Measurements from ENCODE around the gene TSPAN12. TPM values are rescaled to one million over a fixed set of nuclear protein-coding genes. Genes with fewer than 3 reads are reported as not detected.

Gene TSPAN12
- total RNA-seq, 1 donor from 2014 or later: 13.0 TPM

DNA sequence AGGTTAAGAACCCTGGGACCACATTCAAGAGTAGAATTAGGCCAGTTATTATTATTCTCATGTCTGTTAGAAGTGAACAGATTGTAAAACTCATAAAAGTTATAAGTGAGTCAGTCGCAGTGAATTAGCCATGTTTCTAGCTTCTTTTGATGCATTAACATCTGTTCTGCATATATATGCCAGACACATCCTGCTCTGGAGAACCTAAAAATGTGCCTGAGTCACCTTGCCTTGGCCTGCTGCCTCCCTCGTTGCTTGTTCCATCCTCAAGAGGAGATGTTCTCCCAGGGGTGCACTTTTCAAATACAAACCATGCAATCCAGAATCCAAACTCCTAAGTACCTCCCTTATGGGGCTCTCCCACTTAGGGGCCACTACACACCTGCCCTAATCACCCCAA, 14.8 kb downstream of the TSPAN12 start:
- Mint-ChIP-seq H3K4me1 (ENCODE audit: low read depth, unreplicated experiment) (no peaks in the 10 kb centered on the region), H3K36me3 (ENCODE audit: low read depth, unreplicated experiment) (peaks cover 11% of the 10 kb centered on the region), H3K27me3 (ENCODE audit: low read depth, unreplicated experiment) (no peaks in the 10 kb centered on the region), H3K4me3 (ENCODE audit: unreplicated experiment) (no peak overlapping the region), H3K9me3 (ENCODE audit: unreplicated experiment) (peaks cover 5% of the 10 kb centered on the region), H3K27ac (ENCODE audit: unreplicated experiment) (no peak overlapping the region)
- Histone ChIP-seq H3K79me2 (ENCODE audit: insufficient read depth, low read length) (no peaks in the 10 kb centered on the region), H3K4me3 (ENCODE audit: insufficient read depth, low read depth, low read length) (no peak overlapping the region), H4K20me1 (ENCODE audit: insufficient read depth, low read length) (no peaks in the 10 kb centered on the region), H3K27me3 (ENCODE audit: insufficient read depth, low read length) (no peaks in the 10 kb centered on the region), H3K36me3 (ENCODE audit: insufficient read depth, low read length) (no peaks in the 10 kb centered on the region), H3K27ac (ENCODE audit: low read depth, low read length) (no peak overlapping the region), H3K4me2 (ENCODE audit: low read length) (no peak overlapping the region), H3K4me1 (ENCODE audit: insufficient read depth, low read length) (no peaks in the 10 kb centered on the region), H3K9me3 (ENCODE audit: insufficient read depth, low read depth, low read length) (no peaks in the 10 kb centered on the region), H3K9ac (ENCODE audit: low read length) (no peak overlapping the region), H2AFZ (ENCODE audit: low read depth, low read length) (no peak overlapping the region)
- DNase-seq (ENCODE audit: low read depth) (no peak), FAIRE-seq (no peak)
- TF ChIP-seq, protein P1, sequence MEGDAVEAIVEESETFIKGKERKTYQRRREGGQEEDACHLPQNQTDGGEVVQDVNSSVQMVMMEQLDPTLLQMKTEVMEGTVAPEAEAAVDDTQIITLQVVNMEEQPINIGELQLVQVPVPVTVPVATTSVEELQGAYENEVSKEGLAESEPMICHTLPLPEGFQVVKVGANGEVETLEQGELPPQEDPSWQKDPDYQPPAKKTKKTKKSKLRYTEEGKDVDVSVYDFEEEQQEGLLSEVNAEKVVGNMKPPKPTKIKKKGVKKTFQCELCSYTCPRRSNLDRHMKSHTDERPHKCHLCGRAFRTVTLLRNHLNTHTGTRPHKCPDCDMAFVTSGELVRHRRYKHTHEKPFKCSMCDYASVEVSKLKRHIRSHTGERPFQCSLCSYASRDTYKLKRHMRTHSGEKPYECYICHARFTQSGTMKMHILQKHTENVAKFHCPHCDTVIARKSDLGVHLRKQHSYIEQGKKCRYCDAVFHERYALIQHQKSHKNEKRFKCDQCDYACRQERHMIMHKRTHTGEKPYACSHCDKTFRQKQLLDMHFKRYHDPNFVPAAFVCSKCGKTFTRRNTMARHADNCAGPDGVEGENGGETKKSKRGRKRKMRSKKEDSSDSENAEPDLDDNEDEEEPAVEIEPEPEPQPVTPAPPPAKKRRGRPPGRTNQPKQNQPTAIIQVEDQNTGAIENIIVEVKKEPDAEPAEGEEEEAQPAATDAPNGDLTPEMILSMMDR (IDR thresholded peaks at IDR 0.05; ENCODE audit: insufficient read depth, low read depth, low read length): no peak
- no peak for TF ChIP-seq EZH2 (IDR thresholded peaks at IDR 0.05; ENCODE audit: insufficient read depth, low read length)

DNA sequence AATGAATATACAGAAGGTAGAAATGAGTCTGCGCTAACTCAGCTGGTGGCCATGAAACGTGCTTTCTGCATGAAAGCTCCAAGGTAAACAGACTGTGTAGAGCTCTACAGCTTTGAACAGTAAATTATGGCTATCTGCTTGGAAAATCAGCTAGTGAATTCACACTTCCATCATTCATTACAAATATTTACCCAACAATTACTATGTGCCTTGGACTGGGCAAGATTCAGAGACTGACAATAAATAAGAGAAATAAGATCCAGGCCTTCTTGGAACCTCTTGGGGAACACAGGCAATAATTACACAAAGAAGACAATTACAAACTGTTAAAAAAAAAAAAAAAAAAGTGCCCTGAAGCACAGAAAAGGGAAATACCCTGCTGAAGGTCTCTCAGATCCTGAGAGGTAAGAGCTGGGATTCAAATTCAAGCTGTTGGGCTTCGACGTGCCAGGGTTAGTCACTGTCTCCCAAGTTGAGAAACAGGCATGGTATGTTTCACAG, 15.8 kb downstream of the TSPAN12 start:
- Histone ChIP-seq H3K4me3 (ENCODE audit: insufficient read depth, low read depth, low read length) (no peak overlapping the region), H4K20me1 (ENCODE audit: insufficient read depth, low read length) (no peaks in the 10 kb centered on the region), H3K27me3 (ENCODE audit: insufficient read depth, low read length) (no peaks in the 10 kb centered on the region), H3K4me1 (ENCODE audit: insufficient read depth, low read length) (no peaks in the 10 kb centered on the region), H3K9ac (ENCODE audit: low read length) (no peak overlapping the region), H3K36me3 (ENCODE audit: insufficient read depth, low read length) (no peaks in the 10 kb centered on the region), H2AFZ (ENCODE audit: low read depth, low read length) (no peak overlapping the region), H3K79me2 (ENCODE audit: insufficient read depth, low read length) (no peaks in the 10 kb centered on the region), H3K9me3 (ENCODE audit: insufficient read depth, low read depth, low read length) (no peaks in the 10 kb centered on the region), H3K27ac (ENCODE audit: low read depth, low read length) (no peak overlapping the region), H3K4me2 (ENCODE audit: low read length) (no peak overlapping the region)
- DNase-seq (ENCODE audit: low read depth): no peak
- TF ChIP-seq, protein P1 (IDR thresholded peaks at IDR 0.05; ENCODE audit: insufficient read depth, low read depth, low read length): no peak
- TF ChIP-seq EZH2 (IDR thresholded peaks at IDR 0.05; ENCODE audit: insufficient read depth, low read length): no peak
- H3K4me3 Mint-ChIP-seq (ENCODE audit: unreplicated experiment): no peak overlapping the region
- H3K27ac Mint-ChIP-seq (ENCODE audit: unreplicated experiment): no peak overlapping the region
- FAIRE-seq: no peak
- peaks cover 5% of the 10 kb centered on the region for H3K9me3 Mint-ChIP-seq (ENCODE audit: unreplicated experiment)
- H3K36me3 Mint-ChIP-seq (ENCODE audit: low read depth, unreplicated experiment): peaks cover 11% of the 10 kb centered on the region
- no peaks in the 10 kb centered on the region for H3K4me1 Mint-ChIP-seq (ENCODE audit: low read depth, unreplicated experiment)
- H3K27me3 Mint-ChIP-seq (ENCODE audit: low read depth, unreplicated experiment): no peaks in the 10 kb centered on the region

DNA sequence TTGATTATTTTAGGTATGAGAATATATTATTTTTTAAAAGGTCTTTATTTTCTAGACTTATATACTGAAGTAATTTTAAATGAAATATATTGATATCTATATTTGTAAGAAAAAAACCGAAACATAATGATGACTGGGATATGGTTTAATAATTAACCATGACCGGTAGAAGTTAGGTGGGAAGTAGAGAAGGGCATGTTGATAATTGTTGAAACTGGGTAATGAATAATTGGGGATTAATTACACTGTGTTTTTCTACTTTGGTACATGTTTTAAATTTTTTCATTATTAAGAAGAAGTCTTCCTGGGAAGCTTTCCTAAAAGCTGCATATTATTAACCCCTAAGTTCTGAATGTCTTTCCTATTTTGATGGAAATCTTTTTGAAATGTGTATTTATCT, 16.3 kb downstream of the TSPAN12 start:
- Histone ChIP-seq H3K9me3 (ENCODE audit: insufficient read depth, low read depth, low read length) (no peaks in the 10 kb centered on the region), H2AFZ (ENCODE audit: low read depth, low read length) (no peak overlapping the region), H3K4me1 (ENCODE audit: insufficient read depth, low read length) (no peaks in the 10 kb centered on the region), H4K20me1 (ENCODE audit: insufficient read depth, low read length) (no peaks in the 10 kb centered on the region), H3K9ac (ENCODE audit: low read length) (no peak overlapping the region), H3K27me3 (ENCODE audit: insufficient read depth, low read length) (no peaks in the 10 kb centered on the region), H3K27ac (ENCODE audit: low read depth, low read length) (no peak overlapping the region), H3K36me3 (ENCODE audit: insufficient read depth, low read length) (no peaks in the 10 kb centered on the region), H3K4me2 (ENCODE audit: low read length) (no peak overlapping the region), H3K79me2 (ENCODE audit: insufficient read depth, low read length) (no peaks in the 10 kb centered on the region), H3K4me3 (ENCODE audit: insufficient read depth, low read depth, low read length) (no peak overlapping the region)
- Mint-ChIP-seq H3K4me3 (ENCODE audit: unreplicated experiment) (no peak overlapping the region), H3K9me3 (ENCODE audit: unreplicated experiment) (peaks cover 5% of the 10 kb centered on the region), H3K36me3 (ENCODE audit: low read depth, unreplicated experiment) (peaks cover 11% of the 10 kb centered on the region), H3K27me3 (ENCODE audit: low read depth, unreplicated experiment) (no peaks in the 10 kb centered on the region), H3K27ac (ENCODE audit: unreplicated experiment) (no peak overlapping the region), H3K4me1 (ENCODE audit: low read depth, unreplicated experiment) (no peaks in the 10 kb centered on the region)
- DNase-seq (ENCODE audit: low read depth) (no peak), FAIRE-seq (no peak)
- TF ChIP-seq EZH2 (IDR thresholded peaks at IDR 0.05; ENCODE audit: insufficient read depth, low read length): no peak
- TF ChIP-seq, protein P1 (IDR thresholded peaks at IDR 0.05; ENCODE audit: insufficient read depth, low read depth, low read length): no peak

Measured in astrocyte (in vitro differentiated cells and primary cell).